HG02840 (cell line): ENCODE data around the gene C1orf141.
"Not testable (repeated sequence)": the region's sequence is repeated elsewhere in the genome, so short reads cannot be mapped to it uniquely, and the experiment has no call there.

ENCODE experiments used
- ATAC-seq: cut with Tn5 transposase; IDR thresholded peaks from one replicate; pipeline ENCODE4 v1.9.1; 2021; ENCODE audit warnings: mild to moderate bottlenecking, moderate library complexity, moderate number of reproducible peaks; ENCODE audit not compliant: unreplicated experiment, low FRiP score

Gene C1orf141

DNA sequence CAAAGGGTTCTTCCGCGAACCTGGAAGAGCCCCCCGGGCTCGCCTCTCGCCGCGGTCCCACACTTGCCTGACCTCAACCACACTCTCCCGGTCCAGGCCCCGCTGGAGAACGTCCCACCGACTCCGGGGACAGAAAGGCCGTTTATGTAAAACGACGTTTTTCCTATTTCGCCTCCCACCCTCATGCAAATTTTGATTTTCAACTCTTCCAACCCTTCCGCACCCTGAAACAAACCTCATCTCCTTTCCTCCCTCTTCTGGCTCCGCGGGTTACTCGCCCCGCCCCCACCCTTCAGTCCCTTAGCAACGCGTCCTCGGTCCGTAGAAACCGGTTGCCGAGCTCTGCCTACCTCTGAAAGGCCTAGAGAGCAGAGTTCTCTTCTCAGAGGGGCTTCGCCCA is at the start of gene C1orf141:
Gene C1orf141 (minus strand): TSS at position 276 of the 400 bp plus-strand sequence. CDS start 7,730 bp downstream, outside the sequence.
- ATAC-seq = no peak

GRCh38 chr1:67175530-67176087 is 40.8 kb upstream of the C1orf141 start:
- no peak for ATAC-seq

DNA sequence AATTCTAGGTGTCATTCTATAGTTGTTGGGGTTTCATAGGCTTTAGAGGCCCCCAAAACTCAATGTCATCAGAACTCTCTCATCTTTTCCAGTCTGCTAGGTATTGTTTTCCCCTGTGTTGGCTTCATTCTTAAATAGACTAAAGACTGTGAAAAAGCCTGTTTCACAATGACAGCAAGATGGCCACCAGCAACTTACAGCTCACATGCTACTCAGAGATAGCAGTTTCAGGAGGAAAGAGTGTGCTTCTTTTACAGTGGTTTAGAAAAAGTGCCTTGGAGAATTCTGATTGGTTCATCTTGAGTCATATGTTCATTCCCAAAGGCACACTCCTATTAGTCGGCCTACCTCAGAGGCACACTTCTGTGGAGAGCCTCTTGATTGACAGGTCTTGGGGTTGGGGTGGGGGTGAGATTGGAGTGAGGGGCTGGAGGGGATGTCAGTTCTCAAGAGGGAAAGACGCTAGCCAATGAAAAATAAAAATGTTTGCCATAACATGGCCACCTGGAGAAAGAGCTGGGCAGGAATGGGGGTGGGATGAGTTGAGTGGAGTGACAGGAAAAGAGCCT is 40.0 kb upstream of the C1orf141 start:
- no peak for ATAC-seq

DNA sequence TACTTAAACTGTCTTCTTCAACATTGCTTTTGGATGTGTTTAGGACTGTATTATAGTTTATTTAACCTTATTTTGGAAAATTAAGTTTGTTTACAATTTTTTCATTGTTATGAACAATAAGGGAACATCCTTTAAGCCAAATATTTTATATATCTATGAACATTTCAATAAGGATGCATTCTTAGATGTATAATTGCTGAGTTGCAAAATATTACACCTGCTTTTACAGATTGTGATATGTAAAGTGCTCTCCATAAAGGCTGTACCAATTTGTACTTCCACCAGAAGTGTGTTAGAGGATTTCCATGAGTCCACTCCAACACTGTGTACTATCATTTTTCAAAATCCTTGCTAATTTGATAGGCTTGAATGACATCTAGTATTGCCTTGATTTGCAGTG is 39.2 kb upstream of the C1orf141 start:
- ATAC-seq = no peak

- ATAC-seq = no peak
Observed at GRCh38 chr1:67171978-67172377, 37.2 kb upstream of the C1orf141 start.

GRCh38 chr1:67171574-67171955 is 36.8 kb upstream of the C1orf141 start:
- no peak for ATAC-seq

DNA sequence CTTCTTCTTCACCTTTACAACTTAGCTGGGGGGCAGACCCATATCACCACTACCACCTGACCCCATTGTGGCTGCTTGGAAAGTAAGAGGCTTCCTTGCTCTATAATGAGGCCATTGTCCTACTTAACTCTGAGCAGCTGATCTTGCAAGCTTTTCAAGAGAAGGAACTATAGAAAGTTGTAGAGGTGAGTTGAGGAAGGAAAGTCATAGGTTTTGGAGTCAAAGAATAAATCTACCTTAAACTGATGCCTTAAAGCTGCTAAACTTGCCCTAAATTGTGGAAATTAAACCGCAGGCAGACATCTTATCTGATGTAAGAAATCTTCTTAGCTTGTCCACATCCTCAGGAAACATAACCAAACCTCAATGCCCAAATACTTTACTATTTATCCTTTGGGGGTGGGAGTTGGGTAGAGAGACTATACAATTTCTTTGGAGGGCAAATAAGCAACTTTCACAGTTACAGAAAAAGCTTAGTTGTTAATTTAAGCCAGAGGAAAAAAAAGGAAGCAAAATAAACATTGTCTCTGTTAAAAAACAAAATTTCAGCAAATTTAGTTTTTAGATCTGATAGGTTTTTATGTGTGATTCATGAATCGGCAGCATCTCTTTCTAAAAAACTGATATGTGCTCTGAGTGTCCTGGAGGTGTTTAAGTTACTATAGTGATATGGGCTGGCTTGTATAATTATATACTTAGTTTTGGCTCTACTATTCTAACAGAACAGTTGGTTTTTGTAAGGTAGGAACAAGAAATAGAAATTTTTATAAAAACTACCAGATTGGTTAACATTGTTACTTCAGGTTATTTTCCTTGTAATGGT is 36.2 kb upstream of the C1orf141 start:
- ATAC-seq = no peak

DNA sequence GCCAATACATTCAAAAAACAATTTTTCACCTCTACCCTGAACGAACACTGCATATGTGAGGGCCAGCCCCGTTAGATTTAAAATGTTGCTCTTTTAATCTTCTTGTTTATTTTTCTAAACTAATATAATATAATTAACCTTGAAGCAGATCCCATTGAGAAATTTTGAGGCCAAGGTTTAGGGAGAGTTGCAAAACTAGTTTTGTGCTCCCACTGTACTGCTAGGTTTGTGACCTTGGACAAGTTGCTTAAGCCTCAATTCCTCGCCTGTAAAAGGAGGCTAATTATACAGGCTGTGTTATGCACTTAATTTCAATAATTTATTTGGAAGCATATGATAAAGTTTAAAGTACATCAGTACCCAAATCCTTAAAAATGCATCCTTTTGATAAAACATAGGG is 35.2 kb upstream of the C1orf141 start:
- ATAC-seq = no peak

DNA sequence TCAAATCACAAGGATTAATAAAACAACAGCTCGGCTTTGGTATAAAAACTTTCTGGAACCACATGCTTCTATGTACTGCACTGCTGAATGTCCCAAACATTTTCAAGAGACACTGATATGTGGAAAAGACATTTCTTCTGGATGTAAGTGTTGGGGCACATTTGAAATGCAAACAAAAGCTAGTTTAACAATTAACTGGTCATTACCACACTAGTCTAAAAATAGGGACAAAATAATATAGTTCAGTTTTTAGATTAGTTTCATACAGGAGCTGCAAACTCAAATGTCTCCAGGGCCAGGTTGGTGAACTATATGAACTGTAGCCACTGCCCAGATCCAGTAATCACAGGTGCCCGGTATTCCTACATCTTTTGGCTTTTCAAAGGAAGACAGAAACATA is 34.7 kb upstream of the C1orf141 start:
- ATAC-seq = no peak

GRCh38 chr1:67166196-67166595 is 31.4 kb upstream of the C1orf141 start, which contains the start of gene IL23R:
Gene IL23R (plus strand): TSS chr1:67166454. CDS start chr1:67168121, 1,667 bp downstream.
- peak; percentile 67 for ATAC-seq

GRCh38 chr1:67165468-67166041 is 30.8 kb upstream of the C1orf141 start:
- ATAC-seq = no peak

DNA sequence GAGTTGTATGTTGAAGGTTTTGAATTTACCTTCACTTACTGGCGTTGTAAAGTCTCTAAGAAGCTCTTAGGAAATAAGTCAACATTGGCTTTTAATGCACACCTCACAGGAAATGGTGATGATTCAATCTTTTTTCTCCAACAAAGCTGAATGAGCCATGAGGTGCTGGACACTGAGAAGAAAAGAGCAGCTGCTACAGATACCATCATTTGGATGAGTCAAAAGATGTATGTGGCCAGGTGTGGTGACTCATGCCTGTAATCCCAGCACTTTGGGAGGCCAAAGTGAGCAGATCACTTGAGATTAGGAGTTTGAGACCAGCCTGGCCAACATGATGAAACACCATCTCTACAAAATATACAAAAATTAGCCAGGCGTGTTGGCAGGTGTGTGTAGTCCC is 28.2 kb upstream of the C1orf141 start:
- ATAC-seq = no peak

DNA sequence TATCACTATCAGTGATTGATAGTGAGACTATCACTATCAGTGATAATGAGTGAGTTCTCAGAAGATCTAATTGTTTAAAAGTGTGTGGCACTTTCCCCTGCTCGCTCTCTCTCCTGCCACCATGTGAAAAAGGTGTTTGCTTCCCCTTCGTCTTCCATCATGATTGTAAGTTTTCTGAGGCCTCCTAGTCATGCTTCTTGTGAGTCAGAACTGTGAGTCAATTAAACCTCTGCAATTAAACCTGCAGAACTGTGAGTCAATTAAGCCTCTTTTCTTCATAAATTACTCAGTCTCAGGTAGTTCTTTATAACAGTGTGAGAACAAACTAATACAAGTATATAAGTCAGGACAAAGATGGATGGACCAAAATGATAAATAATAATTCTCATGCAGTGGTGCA is 24.5 kb upstream of the C1orf141 start:
- ATAC-seq = no peak

- ATAC-seq = no peak
Observed at GRCh38 chr1:67158401-67158800, 23.6 kb upstream of the C1orf141 start.

- no peak for ATAC-seq
Observed at GRCh38 chr1:67150931-67151330, 16.2 kb upstream of the C1orf141 start.

GRCh38 chr1:67149179-67149770 is 14.5 kb upstream of the C1orf141 start:
- ATAC-seq = peak; percentile 88

DNA sequence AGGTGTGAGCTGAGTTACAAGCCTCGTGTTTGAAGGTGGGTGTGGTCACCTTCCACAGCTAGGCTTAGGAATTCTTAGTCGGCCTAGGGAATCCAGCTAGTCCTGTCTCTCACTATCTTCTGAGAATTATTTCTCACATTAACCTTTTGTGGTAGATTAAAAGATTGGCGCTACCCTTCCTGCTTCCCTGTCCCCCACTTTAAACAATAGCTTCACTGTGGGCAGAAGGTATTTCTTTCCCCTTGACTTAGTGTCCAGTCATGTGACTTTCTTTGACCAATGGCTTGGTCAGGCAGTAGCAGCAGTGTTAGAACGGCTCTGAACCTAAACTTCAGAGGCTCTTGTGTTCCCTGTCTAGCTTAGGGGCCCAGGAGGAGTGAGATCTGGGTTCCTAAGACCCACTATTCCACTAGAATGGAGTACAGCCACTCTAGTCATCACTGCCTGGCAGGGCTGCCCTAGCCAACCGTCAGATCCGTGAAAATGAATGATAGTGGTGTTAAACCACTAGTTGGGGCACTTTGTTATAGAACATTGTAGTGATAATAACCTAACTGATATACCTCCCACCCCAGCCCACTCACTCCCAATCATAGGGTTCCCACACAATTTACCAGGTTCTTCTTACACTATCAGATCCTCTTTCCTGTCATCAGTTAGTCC is 13.9 kb upstream of the C1orf141 start:
- peak; percentile 3 for ATAC-seq

- ATAC-seq = not testable (repeated sequence)
Observed at GRCh38 chr1:67147973-67148372, 13.2 kb upstream of the C1orf141 start.

DNA sequence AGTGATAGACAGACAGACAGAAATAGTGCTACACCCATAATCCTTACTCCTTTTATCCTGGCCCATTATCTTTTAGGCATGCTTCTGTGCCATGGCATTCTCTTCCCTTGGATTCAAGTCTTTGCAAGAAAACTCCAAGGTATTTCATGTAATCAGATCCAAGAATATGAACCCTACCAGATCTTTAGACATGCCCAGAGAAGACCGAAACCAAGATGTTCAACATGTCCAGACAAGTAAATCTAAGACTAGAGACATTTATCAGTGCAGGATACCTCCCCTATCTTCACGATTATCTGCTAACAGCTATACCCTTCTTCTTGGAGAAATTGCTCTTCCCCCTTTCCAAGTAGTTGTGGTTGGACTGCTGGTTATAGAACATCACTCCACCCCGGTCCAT is 11.8 kb upstream of the C1orf141 start:
- ATAC-seq = no peak

DNA sequence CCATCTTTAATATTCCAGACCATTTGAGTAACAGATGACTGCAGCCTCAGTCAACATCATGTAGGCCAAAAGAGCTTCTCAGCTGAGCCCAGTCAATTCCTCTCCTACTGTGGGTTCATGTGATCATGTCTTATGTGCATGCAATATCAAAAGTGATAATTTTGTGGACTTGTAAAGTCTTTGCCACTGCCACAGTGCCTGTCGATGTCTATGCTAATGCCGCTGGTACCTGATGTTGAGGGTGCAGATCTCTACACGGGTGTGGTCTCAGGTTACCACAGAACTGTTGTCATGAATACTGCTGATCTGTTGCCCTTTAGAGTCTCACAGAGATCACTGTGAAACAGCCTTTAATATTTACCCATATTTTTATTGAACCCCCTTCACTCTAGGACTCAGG is 11.3 kb upstream of the C1orf141 start:
- no peak for ATAC-seq
